Superior temporal gyrus (tissue), 1 donor: ENCODE data around the gene RCAN2.

Experiments used
- DNase-seq: peaks from one replicate; pipeline ENCODE4 v3.0.0-alpha.2; 2016; ENCODE audit errors: extremely low spot score

RCAN2 gene

DNA sequence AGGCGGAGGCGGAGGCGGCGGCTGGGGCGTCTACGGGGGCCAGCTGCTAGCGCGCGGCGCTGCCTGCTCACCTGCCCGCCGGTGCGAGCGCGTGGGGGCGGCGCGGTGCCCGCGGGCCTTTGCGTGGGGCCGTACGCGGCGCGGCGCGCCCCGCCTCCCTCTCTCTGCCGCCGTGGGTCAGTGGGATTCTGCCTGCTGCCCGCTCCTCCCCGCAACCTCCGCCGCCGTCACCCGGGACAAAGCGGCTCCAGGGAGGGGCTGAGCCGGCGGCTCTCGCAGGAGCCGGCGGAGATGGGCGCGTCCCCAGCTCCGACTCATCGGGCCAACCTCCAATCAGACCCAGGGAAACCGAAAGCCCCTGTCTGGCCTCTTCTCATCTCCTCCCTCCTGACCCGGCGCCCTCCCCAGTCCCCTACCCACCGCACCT is at the start of gene RCAN2:
Gene RCAN2 (minus strand): TSS at position 249 of the 427 bp plus-strand sequence.
- no peak for DNase-seq

DNA sequence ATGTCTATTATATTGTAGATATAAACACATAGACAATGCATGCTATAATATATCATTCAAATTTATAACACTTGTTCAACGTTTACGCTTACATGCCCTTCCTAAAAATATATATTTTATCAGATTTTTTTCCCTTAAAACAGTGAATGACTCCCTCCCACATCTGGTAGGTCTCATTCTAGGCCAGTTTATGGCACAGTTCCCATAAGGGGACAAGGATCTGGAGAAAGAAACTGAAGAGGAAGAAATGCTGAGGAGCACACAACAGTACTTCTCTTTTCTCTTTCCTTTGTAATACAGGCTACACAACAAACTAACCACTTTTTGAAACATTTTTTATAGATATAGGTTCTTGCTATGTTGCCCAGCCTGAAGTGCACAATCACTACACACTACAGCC is 48.6 kb upstream of the RCAN2 start:
- DNase-seq, result no peak

DNA sequence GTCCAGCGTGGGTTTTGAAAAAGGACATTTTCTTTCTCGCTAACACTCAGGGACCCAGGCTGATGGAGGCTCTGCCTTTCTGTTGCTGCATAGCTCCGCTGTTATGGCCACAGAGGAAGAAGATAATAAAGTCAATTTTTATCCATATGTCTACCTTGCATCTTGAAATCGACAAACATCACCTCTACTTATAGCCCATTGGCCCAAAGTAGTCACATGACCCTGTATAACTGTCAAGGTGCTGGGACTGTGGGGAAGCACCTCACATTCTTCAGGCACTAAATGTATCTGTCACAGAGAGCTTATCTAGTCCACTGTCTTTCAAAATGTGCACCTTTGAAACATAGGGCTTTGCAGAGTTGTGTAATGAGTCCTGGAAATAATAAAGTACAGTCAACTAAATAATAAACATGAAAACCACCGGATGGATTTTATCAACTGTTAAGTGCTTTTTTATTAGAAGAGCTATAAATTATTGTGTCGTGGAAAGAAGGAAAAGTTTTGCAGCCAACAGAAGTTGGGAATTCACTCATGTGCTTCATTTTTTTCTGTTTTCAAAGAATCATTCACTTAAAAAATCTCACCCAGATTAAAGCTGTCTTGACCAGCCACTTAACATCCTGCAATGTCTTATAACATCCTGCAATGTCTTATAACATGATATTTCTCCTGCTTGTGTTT is 47.7 kb upstream of the RCAN2 start:
- no peak for DNase-seq

DNA sequence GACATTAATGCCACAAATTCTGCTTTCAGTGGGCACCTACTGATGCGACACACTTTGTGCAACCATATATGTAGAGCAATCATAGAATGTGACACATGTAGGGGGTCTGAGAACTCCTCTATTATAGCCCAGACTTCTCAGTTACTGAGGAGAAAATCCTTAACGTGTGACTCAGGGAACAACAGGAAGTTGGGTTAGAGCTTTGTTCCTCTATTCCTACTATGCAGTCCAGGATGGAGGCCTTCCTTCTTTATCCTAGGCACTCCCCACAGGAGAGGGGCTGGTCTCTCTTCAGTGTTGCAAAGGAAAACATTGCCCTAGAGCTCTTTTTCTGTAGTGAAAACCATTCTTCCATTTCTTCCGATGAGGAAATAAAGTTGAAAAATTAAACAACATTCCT is 39.6 kb upstream of the RCAN2 start:
- DNase-seq, result no peak

DNA sequence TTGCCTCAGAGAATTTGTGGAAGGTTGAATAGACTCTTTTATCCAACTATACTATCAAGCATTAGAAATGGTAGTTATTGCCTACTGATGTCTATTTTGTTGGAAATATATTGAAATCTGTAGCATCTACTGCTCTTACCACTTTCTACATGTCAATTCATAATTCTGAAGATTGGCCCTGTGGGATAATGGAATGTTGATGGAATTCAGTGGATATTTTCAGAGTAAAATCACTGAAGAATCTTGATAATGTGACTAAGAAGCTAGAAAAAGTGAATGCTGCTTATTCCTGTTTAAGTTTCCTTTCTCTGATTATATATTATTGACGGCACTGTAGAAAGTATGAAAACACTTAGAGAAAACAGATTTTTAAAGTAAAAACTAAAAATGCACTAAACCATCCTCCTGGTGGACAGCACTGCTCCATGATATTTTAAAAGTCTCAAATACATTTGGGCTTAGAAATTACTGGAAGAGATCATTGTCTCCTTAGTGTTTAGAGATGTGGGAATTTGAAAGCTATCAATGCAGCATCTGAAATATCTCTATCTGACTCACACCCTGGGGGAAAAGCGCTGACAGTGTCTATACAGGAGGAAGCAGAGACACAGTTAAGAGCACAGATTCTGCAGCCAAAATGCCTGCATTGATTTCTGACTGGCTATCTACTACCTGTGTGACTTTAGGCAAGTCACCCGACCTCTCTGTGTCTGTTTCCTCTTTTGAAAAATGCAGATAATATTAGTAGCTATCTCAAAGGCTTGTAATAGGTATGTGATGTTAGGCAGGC is 37.9 kb upstream of the RCAN2 start:
- no peak for DNase-seq

DNA sequence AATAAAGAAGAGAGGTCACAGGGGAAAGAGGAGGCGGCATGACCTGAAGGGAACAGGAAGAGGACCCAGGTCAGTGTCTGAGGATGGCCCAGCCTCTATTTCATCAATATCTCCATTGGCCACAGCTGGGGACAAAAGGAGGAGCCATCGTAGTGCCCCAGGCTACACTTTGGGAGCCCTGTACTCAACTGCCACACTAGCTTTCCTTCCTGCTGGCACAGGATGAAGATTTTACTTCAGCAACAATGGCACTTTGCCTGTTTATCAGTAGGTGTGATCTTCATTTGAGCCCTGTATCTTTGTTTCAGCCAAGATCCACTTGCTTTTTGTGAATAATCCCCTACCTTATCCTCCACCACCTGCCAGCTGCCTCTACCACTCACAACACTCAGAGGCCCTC is 35.4 kb upstream of the RCAN2 start:
- no peak for DNase-seq

DNA sequence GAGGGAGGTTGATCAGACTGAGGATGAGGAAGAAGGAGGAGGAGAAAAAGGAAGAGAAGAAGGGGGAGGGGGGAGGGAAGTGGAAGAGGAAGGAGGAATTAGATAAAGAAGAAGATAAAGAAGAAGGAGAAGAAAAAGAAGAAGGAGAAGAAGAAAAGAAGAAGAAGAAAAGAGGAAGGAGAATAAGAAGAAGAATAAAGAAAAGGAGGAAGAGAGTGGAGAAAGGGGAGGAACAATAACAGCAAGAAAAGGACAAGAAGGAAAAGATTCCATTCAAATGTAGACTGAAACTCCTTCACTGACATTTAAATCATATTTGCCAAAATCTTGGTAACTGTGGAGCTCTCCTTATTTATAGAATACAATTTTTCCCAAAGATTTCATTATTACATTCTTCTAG is 34.3 kb upstream of the RCAN2 start:
- DNase-seq, result no peak

DNA sequence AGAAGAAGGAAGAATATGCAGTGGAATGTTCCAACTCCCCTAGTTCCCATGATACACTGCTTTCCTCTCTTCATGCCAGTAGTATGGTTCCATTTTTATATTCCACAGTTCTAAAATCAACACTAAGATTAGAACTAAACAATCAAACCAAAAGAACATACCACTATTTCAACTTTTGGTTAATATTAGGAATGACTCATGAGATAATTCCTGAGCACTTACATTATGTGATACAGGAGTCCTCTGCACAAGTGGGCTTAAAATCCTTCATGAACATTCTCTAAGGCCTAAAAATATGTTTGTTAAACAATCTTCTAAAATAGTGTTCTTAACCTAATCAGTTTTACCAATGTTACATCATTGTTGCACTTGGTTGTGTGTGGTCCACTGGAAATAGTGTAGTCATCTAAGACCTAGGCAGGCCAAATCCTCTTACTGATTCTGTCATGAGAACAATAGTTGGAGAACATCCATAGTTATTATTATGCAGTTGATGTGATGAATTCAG is 30.3 kb upstream of the RCAN2 start:
- DNase-seq, result no peak

DNA sequence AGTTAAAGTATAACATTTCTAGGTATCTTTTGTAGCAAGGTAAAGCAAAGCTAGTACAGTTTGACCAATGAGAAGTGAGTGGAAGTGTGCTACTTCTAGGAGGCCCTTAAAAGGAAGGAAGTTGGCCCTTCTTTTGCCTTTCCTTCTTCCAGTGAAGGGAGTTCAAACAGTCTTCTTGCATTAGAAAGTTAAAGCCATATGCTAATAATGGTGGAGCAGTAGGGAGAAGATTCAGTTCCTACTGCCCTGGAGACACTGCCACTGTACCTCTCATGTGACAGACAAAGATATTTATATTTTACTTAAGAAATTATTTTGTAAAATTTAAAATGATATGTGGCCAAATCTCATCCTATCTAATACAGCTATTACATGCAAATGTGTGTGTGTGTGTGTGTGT is 26.0 kb upstream of the RCAN2 start:
- DNase-seq, result no peak

DNA sequence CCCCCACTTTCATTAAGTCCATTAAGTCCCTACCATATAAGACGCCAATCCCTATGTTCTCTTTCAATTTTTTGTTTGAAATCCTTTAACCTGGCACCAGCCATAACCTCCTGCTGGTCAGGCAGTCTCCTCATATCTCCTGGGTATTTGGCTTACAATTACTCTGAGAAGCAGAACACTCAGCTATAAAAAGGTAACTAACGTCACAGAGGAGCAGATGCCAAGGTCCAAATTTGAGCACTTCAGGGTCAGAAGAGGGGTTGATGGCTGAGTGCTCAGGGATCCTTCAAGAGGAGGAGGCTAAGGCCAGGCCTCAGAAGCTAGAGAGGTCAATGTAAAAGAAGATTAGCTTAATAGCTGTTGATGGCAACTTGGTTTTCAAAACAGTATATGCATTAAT is 22.3 kb upstream of the RCAN2 start:
- DNase-seq, result no peak

DNA sequence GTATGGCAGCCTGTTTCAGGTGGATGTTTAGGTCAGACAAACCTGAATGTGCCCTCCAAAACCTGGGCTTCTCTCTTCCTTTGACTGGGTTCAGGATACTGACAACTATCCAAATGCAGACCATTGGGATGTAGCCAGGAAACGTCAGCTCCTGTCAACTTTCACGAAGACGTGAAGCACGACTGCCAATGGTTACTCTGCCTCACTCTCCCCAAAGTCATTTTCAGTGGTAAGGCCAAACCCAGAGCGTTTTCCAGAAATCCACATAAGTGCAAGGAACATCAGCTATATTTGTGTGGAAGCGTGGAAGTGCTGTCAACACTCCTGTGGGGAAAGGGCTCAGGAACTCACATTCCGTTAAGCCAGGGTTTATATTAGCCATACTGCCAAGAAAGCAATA is 20.1 kb upstream of the RCAN2 start:
- no peak for DNase-seq

DNA sequence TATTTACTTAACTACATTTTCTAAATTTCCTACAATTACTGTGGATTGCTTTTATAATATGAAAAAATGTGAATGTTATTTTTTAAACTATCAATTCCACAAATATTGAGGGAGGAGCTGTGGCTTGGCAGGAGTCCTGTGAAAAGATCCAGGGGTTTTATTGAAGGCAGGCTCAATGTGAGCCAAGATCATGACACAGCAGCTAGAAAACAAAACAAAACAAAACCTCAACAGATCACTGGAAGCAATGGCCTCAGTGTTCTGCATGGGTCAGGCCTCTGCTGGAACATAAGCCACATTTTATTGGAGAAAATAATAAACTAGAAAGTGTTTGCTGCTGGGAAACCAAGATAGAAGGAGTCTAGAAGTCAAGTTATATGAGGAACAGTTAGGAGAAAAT is 19.4 kb upstream of the RCAN2 start:
- peak; percentile 89 for DNase-seq

DNA sequence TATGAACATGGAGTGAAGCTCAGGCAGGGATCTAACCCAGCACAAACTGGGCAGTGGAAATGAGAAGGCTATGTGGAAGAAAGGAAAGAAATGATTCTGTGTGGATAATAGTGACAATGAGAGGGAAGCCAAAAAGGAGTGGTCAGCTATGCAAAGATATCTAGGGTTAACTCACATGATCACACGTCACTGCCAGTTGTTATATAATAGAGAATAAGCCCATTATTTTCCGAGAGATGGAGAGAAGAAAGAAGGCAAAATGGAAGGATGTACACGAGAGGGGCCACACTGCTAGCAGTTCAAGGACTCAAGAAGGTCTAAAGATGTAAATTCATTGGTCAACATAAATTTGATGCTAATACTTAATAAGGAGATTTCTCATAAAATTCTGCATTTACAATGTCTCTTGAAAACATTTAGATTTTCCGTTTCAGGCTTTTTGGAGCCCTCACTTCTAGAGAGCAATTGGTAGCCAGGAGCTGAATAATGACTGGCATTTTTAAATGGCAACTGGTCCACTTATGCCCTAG is 18.8 kb upstream of the RCAN2 start:
- peak; percentile 75 for DNase-seq

DNA sequence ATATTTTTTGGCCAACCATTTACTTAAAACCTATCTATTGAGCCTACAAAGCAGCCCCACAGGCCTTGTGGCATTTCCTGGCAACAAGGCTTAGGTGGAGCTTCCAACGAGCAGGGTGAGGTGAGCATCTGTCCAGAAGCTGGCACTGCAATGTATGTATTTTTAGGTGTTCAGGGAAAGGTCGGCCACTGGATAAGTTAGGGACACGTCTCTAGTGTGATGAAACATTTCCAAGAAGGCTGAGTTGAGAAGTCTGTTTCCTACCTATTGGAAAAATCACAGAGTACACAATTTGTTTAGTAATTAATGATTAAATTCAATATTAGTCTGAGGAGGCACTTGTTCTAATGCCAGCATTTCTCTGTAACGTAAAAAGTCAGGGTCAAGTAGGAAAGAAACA is 17.8 kb upstream of the RCAN2 start:
- DNase-seq, result no peak

DNA sequence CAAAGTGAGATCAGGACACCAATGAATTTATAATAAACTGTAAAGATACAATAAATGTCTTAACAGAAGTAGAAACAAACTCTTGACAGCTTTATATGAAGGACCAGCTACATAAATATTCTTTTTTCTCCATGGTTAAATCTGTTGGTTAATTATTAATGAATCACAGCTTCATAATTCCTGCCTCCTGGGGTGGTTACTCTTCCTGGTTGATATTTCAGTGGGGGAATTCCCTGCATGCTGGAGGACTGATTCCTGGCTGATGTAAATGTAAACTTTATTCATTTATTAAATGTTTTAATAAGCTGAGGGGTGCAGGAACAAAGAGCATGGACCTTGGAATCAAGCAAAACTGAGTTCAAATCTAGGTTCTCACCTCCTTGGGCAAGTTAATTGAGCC is 16.2 kb upstream of the RCAN2 start:
- DNase-seq, result no peak

DNA sequence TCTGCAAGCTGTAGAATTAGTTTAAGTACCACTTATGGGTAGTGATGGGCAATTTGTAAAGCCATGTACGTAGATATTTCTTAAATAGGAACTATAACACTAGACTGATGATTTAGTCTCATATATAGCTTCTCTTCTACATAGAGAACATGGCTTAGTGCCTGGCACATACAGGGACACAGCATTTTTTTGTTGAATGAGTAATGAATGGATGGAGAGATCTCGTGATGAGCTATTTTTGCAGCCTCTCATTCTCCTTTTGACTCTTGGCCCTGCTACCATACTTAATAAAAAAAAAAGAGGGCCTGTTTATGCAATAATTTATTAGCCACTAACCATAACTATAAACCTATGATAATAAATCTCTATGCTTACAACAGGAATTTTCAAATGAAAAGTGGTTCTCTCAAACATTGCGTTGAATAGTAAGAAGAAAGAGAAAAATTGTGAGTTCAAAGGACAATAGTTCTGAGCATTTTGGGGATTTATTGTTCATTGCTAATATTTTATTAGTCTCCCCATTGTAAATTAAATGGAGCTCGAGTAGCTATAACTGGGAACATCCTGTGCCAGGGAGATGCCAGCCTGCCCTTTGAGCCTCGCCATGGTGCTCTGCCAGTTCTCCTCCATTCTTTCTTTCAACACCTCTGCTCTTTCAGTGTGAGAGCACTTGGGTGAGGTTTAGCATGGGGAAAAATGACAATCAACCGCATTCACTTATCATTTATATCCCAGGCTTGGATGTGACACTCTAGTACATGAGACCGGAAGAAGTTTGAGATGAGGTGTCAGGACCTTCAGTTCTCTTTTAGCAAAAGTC is 14.7 kb upstream of the RCAN2 start:
- DNase-seq, result peak; percentile 18

DNA sequence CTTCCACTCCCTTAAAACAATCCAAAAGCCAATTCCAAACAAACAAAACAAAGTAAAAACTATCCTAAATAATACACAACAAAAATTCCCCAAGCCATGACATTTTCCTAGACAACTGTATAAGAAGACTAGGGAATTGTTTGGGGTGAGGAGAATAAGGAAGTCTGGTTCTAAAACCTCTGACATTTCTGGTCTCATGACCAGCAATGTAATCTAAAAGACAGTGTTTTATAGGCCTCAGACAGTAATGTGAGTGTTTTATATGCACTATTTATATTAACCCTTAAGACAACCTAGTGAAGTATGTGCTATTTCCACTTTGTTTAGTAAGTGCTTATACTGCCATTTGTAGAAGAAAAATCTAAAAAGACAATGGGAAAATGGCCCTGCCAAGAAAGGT is 13.0 kb upstream of the RCAN2 start:
- peak; percentile 14 for DNase-seq

DNA sequence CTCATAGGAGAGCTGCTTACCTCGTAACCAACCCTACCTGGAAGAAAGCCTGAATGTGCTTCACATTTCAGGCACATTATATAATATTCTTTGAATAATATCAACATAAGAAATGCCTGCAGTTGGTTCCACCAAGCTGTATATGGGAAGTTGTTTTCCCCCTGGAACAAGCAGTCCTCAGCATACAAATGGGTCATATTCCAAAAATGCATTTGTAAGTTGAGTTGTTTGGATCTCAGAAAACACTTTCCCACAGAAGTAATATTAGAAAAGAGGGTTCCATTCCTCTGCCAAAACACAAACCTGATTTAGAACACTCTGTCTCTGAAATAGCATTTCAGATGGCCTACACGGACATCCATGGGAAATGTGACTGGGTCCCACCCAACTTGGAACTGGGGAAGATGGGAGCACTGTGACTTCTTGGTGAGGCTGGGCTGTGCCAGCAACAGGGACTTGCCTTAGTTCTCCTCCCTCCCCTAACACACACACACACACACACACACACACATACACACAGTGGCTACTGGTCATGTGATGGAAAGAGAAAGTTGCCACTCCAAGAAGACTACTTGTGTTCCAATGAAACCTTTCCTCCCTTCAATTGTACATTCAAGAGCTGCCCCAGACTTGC is 11.4 kb upstream of the RCAN2 start:
- DNase-seq, result peak; percentile 58

DNA sequence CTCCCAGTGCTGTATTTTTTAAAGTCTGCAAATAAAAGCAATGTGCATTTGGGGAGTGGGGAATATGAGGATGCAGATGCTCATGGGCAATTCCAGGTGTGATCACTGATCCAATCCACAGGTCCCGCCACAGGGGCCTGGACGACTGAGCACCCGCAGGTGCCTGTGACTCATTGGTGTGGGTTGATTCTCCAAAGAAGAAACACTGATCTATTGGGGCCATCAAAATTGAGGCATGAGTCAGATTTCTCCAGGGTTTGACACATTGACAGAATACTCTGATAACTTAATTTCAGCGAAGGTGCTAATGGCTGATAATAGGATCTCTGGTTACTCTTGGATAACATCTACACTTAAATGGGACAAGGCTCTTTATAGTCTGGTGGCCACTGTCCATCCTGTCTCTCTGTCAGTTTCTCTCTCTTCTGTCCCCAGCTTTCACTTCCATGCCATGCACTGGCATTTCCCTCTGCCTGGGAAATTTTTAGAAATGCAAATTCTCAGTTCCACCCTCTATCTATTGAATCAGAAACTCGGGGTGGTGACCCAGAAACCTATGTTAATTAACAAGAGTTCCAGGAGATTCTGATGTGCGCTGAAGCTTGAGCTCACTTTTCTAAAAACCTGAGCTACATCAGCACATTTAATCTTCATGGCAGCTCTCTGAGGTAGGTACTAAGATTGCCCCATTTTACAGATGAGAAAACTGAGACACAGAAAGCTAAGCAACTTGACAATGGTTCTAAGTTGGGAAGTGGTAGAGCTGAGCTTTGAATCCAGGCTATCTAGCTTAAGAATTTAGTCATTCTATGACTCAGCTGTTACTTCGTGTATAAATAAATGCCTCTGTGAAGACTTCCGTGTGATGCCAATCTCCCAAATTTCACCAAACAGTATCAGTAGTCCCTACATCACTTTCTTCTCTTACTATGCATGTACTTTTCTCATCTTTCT is 10.2 kb upstream of the RCAN2 start:
- DNase-seq, result peak; percentile 31

DNA sequence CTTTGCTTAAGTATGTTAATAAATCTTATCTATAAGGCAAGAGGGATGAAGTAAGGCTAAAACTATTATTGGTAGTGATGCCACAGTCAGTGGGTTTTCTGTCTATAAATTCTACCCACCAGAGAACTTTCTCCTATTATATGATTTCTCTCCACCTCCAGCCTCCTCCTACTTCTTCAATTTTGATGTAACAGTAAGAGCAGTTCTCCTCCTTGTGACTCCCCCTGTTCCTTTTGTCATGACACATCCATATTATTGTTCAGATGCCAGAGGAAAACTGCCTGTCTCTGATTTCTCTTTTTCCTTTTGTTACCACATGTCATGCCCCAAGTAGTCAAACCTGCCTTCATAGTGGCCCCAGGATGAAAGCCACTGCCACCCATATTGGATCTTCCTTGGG is 9.1 kb upstream of the RCAN2 start:
- peak; percentile 16 for DNase-seq
